Endothelial cell of umbilical vein (primary cell): Measurements from ENCODE around the gene FAM53B. TPM values are rescaled to one million over a fixed set of nuclear protein-coding genes. Genes with fewer than 3 reads are reported as not detected.

Source experiments
- BruUV-seq: library from RNA; stranded (reverse); fragments of 400-500 nt; replicated peaks from 2 replicates; lab custom pipeline; 2021; lab: Mats Ljungman, UMichigan
- CTCF ChIA-PET: fragments of 300-600, 350-600 bp; sonication (Branson Sonifier 250); formaldehyde crosslinking; loops from one replicate; lab custom pipeline; 2021; ENCODE audit warnings: antibody characterized with exemption, inconsistent platforms; lab: Charles Lee
- POLR2A ChIA-PET: fragments of 300-600, 350-600 bp; sonication (Branson Sonifier 250); formaldehyde crosslinking; loops from one replicate; lab custom pipeline; 2021; ENCODE audit warnings: antibody characterized with exemption, inconsistent platforms; lab: Charles Lee
- DNase-seq: peaks from one replicate; pipeline ENCODE4 v3.0.0-alpha.2; 2011; ENCODE audit warnings: low read depth, low spot score
- FAIRE-seq: peaks from 2 replicates; lab custom pipeline; 2011; peaks lifted over from hg19 to GRCh38; lab: Jason Lieb, UNC
- H2AFZ ChIP-seq: 2 replicates; pipeline ENCODE4 v1.6.0; 2012; ENCODE audit warnings: low read depth, low read length, control low read depth, inconsistent platforms
- H3K27ac ChIP-seq: 2 replicates; pipeline ENCODE4 v1.5.1; 2011; ENCODE audit warnings: low read depth, mild to moderate bottlenecking, control low read depth, low read length, moderate library complexity; ENCODE audit not compliant: insufficient read depth
- H3K27me3 ChIP-seq, 2 experiments: 2 replicates each; pipeline versions ENCODE4 v1.6.0 to v1.6.1; 2011; ENCODE audit warnings: low read length in 2 of 2, mixed read lengths in 1 of 2; ENCODE audit not compliant: control insufficient read depth in 2 of 2, insufficient read depth in 2 of 2
- H3K36me3 ChIP-seq, 2 experiments: 2 replicates in 1 of 2; 3 replicates in 1 of 2; pipeline ENCODE4 v1.5.1; 2011; ENCODE audit warnings: low read length in 2 of 2, mild to moderate bottlenecking in 1 of 2, moderate library complexity in 1 of 2; ENCODE audit not compliant: control insufficient read depth in 2 of 2, insufficient read depth in 2 of 2; ENCODE audit errors: extremely low read depth in 1 of 2
- H3K4me1 ChIP-seq: 3 replicates; pipeline ENCODE4 v1.5.1; 2011; ENCODE audit warnings: mild to moderate bottlenecking, low read length; ENCODE audit not compliant: control insufficient read depth, insufficient read depth; ENCODE audit errors: extremely low read depth
- H3K4me2 ChIP-seq: 2 replicates; pipeline ENCODE4 v1.6.1; 2011; ENCODE audit warnings: low read length, control low read depth, mixed read lengths; ENCODE audit not compliant: insufficient read depth
- H3K4me3 ChIP-seq, 3 experiments: fragments of 200-600 bp in 1 of 3; sonication (generic), shearing (Covaris generic) in 1 of 3; replicated peaks in 1 of 3; 2 replicates each; pipeline ENCODE4 v1.5.1; 2011 to 2016; ENCODE audit warnings: control low read depth in 3 of 3, low read length in 3 of 3, mild to moderate bottlenecking in 2 of 3, inconsistent platforms in 1 of 3, low read depth in 1 of 3, moderate library complexity in 1 of 3; ENCODE audit not compliant: insufficient read depth in 1 of 3
- H3K79me2 ChIP-seq: 2 replicates; pipeline ENCODE4 v1.6.0; 2012; ENCODE audit warnings: low read length, inconsistent platforms; ENCODE audit not compliant: control insufficient read depth, insufficient read depth
- H3K9ac ChIP-seq: replicated peaks from 2 replicates; pipeline ENCODE3; 2011; ENCODE audit warnings: low read length, control low read depth; ENCODE audit not compliant: insufficient read depth; ENCODE audit errors: extremely low read depth
- H3K9me1 ChIP-seq: replicated peaks from 3 replicates; pipeline ENCODE4 v1.6.0; 2011; ENCODE audit warnings: mild to moderate bottlenecking, low read length; ENCODE audit not compliant: control insufficient read depth, insufficient read depth; ENCODE audit errors: extremely low read depth
- H3K9me3 ChIP-seq: replicated peaks from 2 replicates; pipeline ENCODE4 v1.5.1; 2012; ENCODE audit warnings: low read length, inconsistent platforms; ENCODE audit not compliant: control insufficient read depth, insufficient read depth
- H4K20me1 ChIP-seq: replicated peaks from 2 replicates; pipeline ENCODE3; 2011; ENCODE audit warnings: mild to moderate bottlenecking, low read length; ENCODE audit not compliant: control insufficient read depth, insufficient read depth; ENCODE audit errors: extremely low read depth
- EZH2 ChIP-seq: IDR thresholded peaks from 2 replicates; pipeline ENCODE4 v1.6.1; 2012; ENCODE audit warnings: borderline replicate concordance, low read depth, mild to moderate bottlenecking, moderate library complexity, low read length, inconsistent platforms; ENCODE audit not compliant: severe bottlenecking
- FOS ChIP-seq: IDR thresholded peaks from 2 replicates; pipeline ENCODE4 v1.6.1; 2011; ENCODE audit warnings: mild to moderate bottlenecking, low read length, moderate library complexity, borderline replicate concordance; ENCODE audit not compliant: insufficient read depth
- GATA2 ChIP-seq: IDR thresholded peaks from 2 replicates; pipeline ENCODE4 v1.7.0; 2011; ENCODE audit warnings: low read depth, mild to moderate bottlenecking, moderate library complexity, mixed read lengths, low read length; ENCODE audit not compliant: insufficient read length, insufficient read depth
- JUN ChIP-seq: IDR thresholded peaks from 2 replicates; pipeline ENCODE4 v1.6.1; 2011; ENCODE audit warnings: borderline replicate concordance, low read depth; ENCODE audit not compliant: insufficient read length, insufficient read depth
- MYC ChIP-seq: IDR thresholded peaks from one replicate; pipeline ENCODE4 v1.6.1; 2011; ENCODE audit warnings: mild to moderate bottlenecking, low read depth, low read length
- POLR2A ChIP-seq: IDR thresholded peaks from 2 replicates; pipeline ENCODE4 v1.6.1; 2012; ENCODE audit warnings: low read depth, mild to moderate bottlenecking, control low read depth, low read length
- POLR2AphosphoS5 ChIP-seq: IDR thresholded peaks from 2 replicates; pipeline ENCODE4 v1.6.1; 2012; ENCODE audit warnings: low read depth, mild to moderate bottlenecking, control low read depth, low read length, moderate library complexity; ENCODE audit not compliant: insufficient read depth
- dilution Hi-C: fragments of 300-500 bp; cut with MboI; formaldehyde crosslinking; loops from one replicate; pipeline ENCODE4 v1.15.0; 2019; ENCODE audit warnings: low sequenced_read_pairs; ENCODE audit not compliant: extremely low pct_ligation_motif_present
- intact Hi-C: fragments of 100-400 bp; cut with micrococcal nuclease; formaldehyde crosslinking; loops from one replicate; pipeline ENCODE4 v1.10.0; 2022
- polyA plus RNA-seq, 4 experiments: library from polyadenylated mRNA; depleted of rRNA in 3 of 4; stranded (reverse) in 3 of 4; unstranded in 1 of 4; fragments of >200 nt; gene quantifications; 2 replicates each; pipeline versions ENCODE4 v1.2.1 to v1.2.3, GENCODE V29; 2011 to 2012; ENCODE audit warnings: missing spikeins in 1 of 4
- total RNA-seq: library from RNA; stranded (reverse); gene quantifications from 2 replicates; pipeline ENCODE4 v1.2.3, GENCODE V29; 2021
- TF ChIP-seq, protein P1 (sequence below), 2 donors: IDR thresholded peaks; 1 replicate in 1 of 2; 2 replicates in 1 of 2; pipeline ENCODE4 v1.5.1; 2011; ENCODE audit warnings: low read length in 2 of 2, mild to moderate bottlenecking in 2 of 2, moderate library complexity in 2 of 2, control low read depth in 1 of 2, inconsistent platforms in 1 of 2, low read depth in 1 of 2; ENCODE audit not compliant: insufficient read depth in 1 of 2; ENCODE audit errors: extremely low read depth in 1 of 2
- TF ChIP-seq, protein P2 (sequence below): IDR thresholded peaks from 2 replicates; pipeline ENCODE4 v1.6.1; 2011; ENCODE audit not compliant: insufficient read depth, insufficient read length

The FAM53B gene
- total and polyA plus RNA-seq, 2 donors (not counting 3 experiments of a cell fraction or from before 2014, with no cell fraction given): 8.5 to 21.1 TPM

DNA sequence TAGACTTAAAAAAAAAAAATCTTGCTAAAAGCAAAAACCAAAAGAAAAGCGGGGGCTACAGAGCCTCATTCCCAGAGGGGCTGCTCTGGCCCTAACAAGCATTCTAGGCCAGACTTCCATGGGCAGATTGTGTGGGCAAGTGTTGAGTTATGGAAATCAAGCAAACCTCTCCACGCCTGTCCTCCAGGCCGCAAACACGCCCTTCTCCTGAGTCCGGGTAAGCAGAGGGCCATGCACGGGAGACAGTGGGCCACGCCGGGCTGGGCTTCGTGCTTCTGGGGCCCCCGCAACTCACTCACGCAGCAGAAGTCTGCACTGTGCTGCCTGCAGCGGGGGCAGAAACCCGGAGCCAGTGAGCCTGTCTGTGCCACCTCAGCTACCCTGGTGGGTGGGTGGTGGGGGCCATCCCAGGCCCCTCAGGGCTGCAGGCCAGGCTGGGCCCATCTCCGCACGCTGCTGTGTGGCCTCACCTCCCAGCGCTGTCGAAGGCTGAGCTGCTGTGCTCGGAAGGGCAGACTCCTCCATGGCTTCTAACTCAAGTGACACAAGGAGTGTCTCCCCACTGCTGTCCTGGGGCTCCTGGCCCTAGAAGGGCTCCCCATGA is 125.6 kb downstream of the FAM53B start:
- Histone ChIP-seq H3K27ac (no peak overlapping the region), H2AFZ (no peak overlapping the region), H3K27me3 (no peaks in the 10 kb centered on the region), H3K4me2 (no peak overlapping the region), H3K9me1 (no peaks in the 10 kb centered on the region), H3K79me2 (no peaks in the 10 kb centered on the region), H3K9me3 (no peaks in the 10 kb centered on the region), H4K20me1 (no peaks in the 10 kb centered on the region), H3K4me1 (no peaks in the 10 kb centered on the region), H3K4me3 (no peak overlapping the region), H3K36me3 (peaks cover 0 to 2% of the 10 kb centered on the region in 2 experiments), H3K9ac (no peak overlapping the region)
- no peak for DNase-seq
- no peak for TF ChIP-seq GATA2
- no peak for TF ChIP-seq MYC
- TF ChIP-seq FOS: no peak
- TF ChIP-seq JUN: no peak
- TF ChIP-seq, protein P1, sequence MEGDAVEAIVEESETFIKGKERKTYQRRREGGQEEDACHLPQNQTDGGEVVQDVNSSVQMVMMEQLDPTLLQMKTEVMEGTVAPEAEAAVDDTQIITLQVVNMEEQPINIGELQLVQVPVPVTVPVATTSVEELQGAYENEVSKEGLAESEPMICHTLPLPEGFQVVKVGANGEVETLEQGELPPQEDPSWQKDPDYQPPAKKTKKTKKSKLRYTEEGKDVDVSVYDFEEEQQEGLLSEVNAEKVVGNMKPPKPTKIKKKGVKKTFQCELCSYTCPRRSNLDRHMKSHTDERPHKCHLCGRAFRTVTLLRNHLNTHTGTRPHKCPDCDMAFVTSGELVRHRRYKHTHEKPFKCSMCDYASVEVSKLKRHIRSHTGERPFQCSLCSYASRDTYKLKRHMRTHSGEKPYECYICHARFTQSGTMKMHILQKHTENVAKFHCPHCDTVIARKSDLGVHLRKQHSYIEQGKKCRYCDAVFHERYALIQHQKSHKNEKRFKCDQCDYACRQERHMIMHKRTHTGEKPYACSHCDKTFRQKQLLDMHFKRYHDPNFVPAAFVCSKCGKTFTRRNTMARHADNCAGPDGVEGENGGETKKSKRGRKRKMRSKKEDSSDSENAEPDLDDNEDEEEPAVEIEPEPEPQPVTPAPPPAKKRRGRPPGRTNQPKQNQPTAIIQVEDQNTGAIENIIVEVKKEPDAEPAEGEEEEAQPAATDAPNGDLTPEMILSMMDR (IDR thresholded peaks at IDR 0.05; ENCODE audit: extremely low read depth in 1 of 2, insufficient read depth in 1 of 2, low read depth in 1 of 2, low read length in 2 of 2): no peak
- no peak for TF ChIP-seq POLR2A
- TF ChIP-seq EZH2: no peak
- TF ChIP-seq, protein P2, sequence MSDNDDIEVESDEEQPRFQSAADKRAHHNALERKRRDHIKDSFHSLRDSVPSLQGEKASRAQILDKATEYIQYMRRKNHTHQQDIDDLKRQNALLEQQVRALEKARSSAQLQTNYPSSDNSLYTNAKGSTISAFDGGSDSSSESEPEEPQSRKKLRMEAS: no peak
- TF ChIP-seq POLR2AphosphoS5: no peak
- dilution Hi-C loops (no loop called here), intact Hi-C loops (no loop called here)
- POLR2A ChIA-PET: no interaction called here
- CTCF ChIA-PET: no interaction called here
- BruUV-seq: no TSS peak
- no peak for FAIRE-seq
